Measurements from ENCODE around the gene SLC39A11. TPM values are rescaled to one million over a fixed set of nuclear protein-coding genes. Genes with fewer than 3 reads are reported as not detected.
"Not testable (repeated sequence)": the region's sequence is repeated elsewhere in the genome, so short reads cannot be mapped to it uniquely, and the experiment has no call there.

The SLC39A11 gene
- total RNA-seq, 2 donors from 2014 or later, result 18.1 to 20.1 TPM

- no peaks in the 10 kb centered on the region for H3K36me3 ChIP-seq (ENCODE audit: control insufficient read depth, insufficient read depth, low read length)
- DNase-seq, result peak; percentile 3
- no peaks in the 10 kb centered on the region for H3K27me3 ChIP-seq (ENCODE audit: control insufficient read depth, insufficient read depth, low read length, poor library complexity, severe bottlenecking)
- H3K4me3 ChIP-seq (ENCODE audit: low read length), result no peak overlapping the region
- no peak overlapping the region for H3K9ac ChIP-seq (ENCODE audit: extremely low read depth, low read length, poor library complexity, severe bottlenecking)
- H3K4me1 ChIP-seq (ENCODE audit: control insufficient read depth, insufficient read depth, low read length), result no peaks in the 10 kb centered on the region
- Mint-ChIP-seq H3K9me3 (peaks cover 10% of the 10 kb centered on the region), H3K4me1 (no peaks in the 10 kb centered on the region), H3K27ac (no peak overlapping the region), H3K4me3 (no peak overlapping the region), H3K36me3 (ENCODE audit: low read depth) (no peaks in the 10 kb centered on the region), H3K27me3 (ENCODE audit: insufficient read depth) (no peaks in the 10 kb centered on the region)
- TF ChIP-seq CTCF (conservative IDR thresholded peaks at IDR 0.05), result no peak
- H3K27ac ChIP-seq (ENCODE audit: low read depth, low read length), result no peak overlapping the region
- H3K9me3 ChIP-seq (ENCODE audit: control insufficient read depth, low read length), result no peaks in the 10 kb centered on the region
- WGBS, 2 experiments (ENCODE audit: insufficient coverage in 1 of 2, insufficient read length in 1 of 2), result 94 to 95% methylated on average over 6 of the region's 6 CpGs
Observed at GRCh38 chr17:72997559-72997958, 94.9 kb downstream of the SLC39A11 start.

GRCh38 chr17:72996791-72997190 lies 95.7 kb downstream of the SLC39A11 start:
- Histone ChIP-seq H3K27me3 (ENCODE audit: control insufficient read depth, insufficient read depth, low read length, poor library complexity, severe bottlenecking) (no peaks in the 10 kb centered on the region), H3K9me3 (ENCODE audit: control insufficient read depth, low read length) (no peaks in the 10 kb centered on the region), H3K27ac (ENCODE audit: low read depth, low read length) (no peak overlapping the region), H3K36me3 (ENCODE audit: control insufficient read depth, insufficient read depth, low read length) (no peaks in the 10 kb centered on the region), H3K4me1 (ENCODE audit: control insufficient read depth, insufficient read depth, low read length) (no peaks in the 10 kb centered on the region), H3K9ac (ENCODE audit: extremely low read depth, low read length, poor library complexity, severe bottlenecking) (no peak overlapping the region), H3K4me3 (ENCODE audit: low read length) (no peak overlapping the region)
- WGBS, 2 experiments (ENCODE audit: insufficient coverage in 1 of 2, insufficient read length in 1 of 2), result 93 to 95% methylated on average over 4 of the region's 4 CpGs
- DNase-seq, result peak; percentile 18
- H3K4me3 Mint-ChIP-seq, result no peak overlapping the region
- TF ChIP-seq CTCF (conservative IDR thresholded peaks at IDR 0.05), result no peak
- H3K9me3 Mint-ChIP-seq, result peaks cover 10% of the 10 kb centered on the region
- no peaks in the 10 kb centered on the region for H3K27me3 Mint-ChIP-seq (ENCODE audit: insufficient read depth)
- H3K27ac Mint-ChIP-seq, result no peak overlapping the region
- no peaks in the 10 kb centered on the region for H3K36me3 Mint-ChIP-seq (ENCODE audit: low read depth)
- no peaks in the 10 kb centered on the region for H3K4me1 Mint-ChIP-seq

GRCh38 chr17:72995008-72995656 lies 97.4 kb downstream of the SLC39A11 start:
- Mint-ChIP-seq H3K4me3 (no peak overlapping the region), H3K36me3 (ENCODE audit: low read depth) (no peaks in the 10 kb centered on the region), H3K27ac (no peak overlapping the region), H3K27me3 (ENCODE audit: insufficient read depth) (no peaks in the 10 kb centered on the region), H3K4me1 (no peaks in the 10 kb centered on the region), H3K9me3 (peaks cover 10% of the 10 kb centered on the region)
- TF ChIP-seq CTCF (conservative IDR thresholded peaks at IDR 0.05), result no peak
- Histone ChIP-seq H3K4me3 (ENCODE audit: low read length) (no peak overlapping the region), H3K27me3 (ENCODE audit: control insufficient read depth, insufficient read depth, low read length, poor library complexity, severe bottlenecking) (no peaks in the 10 kb centered on the region), H3K4me1 (ENCODE audit: control insufficient read depth, insufficient read depth, low read length) (no peaks in the 10 kb centered on the region), H3K9me3 (ENCODE audit: control insufficient read depth, low read length) (no peaks in the 10 kb centered on the region), H3K36me3 (ENCODE audit: control insufficient read depth, insufficient read depth, low read length) (no peaks in the 10 kb centered on the region), H3K27ac (ENCODE audit: low read depth, low read length) (no peak overlapping the region), H3K9ac (ENCODE audit: extremely low read depth, low read length, poor library complexity, severe bottlenecking) (no peak overlapping the region)
- 88 to 91% methylated on average over 1 of the region's 1 CpG for WGBS, 2 experiments (ENCODE audit: insufficient coverage in 1 of 2, insufficient read length in 1 of 2)
- DNase-seq, result peak; percentile 39

GRCh38 chr17:72992783-72993467 lies 99.6 kb downstream of the SLC39A11 start:
- not testable (repeated sequence) for H3K4me3 Mint-ChIP-seq; H3K4me1 ChIP-seq (ENCODE audit: control insufficient read depth, insufficient read depth, low read length); H3K27ac ChIP-seq (ENCODE audit: low read depth, low read length); H3K4me3 ChIP-seq (ENCODE audit: low read length); H3K9me3 ChIP-seq (ENCODE audit: control insufficient read depth, low read length); H3K9ac ChIP-seq (ENCODE audit: extremely low read depth, low read length, poor library complexity, severe bottlenecking); H3K36me3 Mint-ChIP-seq (ENCODE audit: low read depth); DNase-seq; H3K36me3 ChIP-seq (ENCODE audit: control insufficient read depth, insufficient read depth, low read length); H3K27me3 ChIP-seq (ENCODE audit: control insufficient read depth, insufficient read depth, low read length, poor library complexity, severe bottlenecking); H3K4me1 Mint-ChIP-seq; H3K27ac Mint-ChIP-seq; H3K27me3 Mint-ChIP-seq (ENCODE audit: insufficient read depth)
- 91 to 100% methylated on average over 2 to 5 of the region's 6 CpGs for WGBS, 2 experiments (ENCODE audit: insufficient coverage in 1 of 2, insufficient read length in 1 of 2)
- peaks cover 10% of the 10 kb centered on the region for H3K9me3 Mint-ChIP-seq
